Measurements from ENCODE around the gene ZBTB7C.

ZBTB7C gene

DNA sequence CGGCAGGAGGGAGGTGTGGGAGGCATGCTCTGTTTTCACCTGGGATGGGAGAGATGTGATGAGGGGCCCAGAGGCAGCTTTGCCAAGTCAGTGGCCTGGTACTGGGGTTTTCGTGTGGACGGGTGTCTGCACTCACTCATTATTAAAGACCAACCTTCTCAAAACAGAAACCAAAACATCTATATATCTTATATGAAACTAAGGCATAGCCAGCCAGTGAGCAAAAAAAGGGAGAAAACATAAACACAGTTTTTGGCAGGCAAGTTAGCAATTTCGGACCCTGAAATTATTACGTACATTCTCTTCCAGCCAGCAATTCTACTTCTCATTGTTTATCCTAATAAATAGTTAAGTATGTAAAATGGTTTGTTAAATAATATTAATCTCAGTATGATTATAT lies 297.6 kb downstream of the ZBTB7C start:
- DNase-seq (ENCODE audit: low read depth): no peak
- H3K4me3 ChIP-seq (ENCODE audit: low read depth, low read length): no peak overlapping the region
- TF ChIP-seq, protein P1, sequence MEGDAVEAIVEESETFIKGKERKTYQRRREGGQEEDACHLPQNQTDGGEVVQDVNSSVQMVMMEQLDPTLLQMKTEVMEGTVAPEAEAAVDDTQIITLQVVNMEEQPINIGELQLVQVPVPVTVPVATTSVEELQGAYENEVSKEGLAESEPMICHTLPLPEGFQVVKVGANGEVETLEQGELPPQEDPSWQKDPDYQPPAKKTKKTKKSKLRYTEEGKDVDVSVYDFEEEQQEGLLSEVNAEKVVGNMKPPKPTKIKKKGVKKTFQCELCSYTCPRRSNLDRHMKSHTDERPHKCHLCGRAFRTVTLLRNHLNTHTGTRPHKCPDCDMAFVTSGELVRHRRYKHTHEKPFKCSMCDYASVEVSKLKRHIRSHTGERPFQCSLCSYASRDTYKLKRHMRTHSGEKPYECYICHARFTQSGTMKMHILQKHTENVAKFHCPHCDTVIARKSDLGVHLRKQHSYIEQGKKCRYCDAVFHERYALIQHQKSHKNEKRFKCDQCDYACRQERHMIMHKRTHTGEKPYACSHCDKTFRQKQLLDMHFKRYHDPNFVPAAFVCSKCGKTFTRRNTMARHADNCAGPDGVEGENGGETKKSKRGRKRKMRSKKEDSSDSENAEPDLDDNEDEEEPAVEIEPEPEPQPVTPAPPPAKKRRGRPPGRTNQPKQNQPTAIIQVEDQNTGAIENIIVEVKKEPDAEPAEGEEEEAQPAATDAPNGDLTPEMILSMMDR (IDR thresholded peaks at IDR 0.05; ENCODE audit: control insufficient read depth, extremely low read depth, insufficient read depth): no peak

DNA sequence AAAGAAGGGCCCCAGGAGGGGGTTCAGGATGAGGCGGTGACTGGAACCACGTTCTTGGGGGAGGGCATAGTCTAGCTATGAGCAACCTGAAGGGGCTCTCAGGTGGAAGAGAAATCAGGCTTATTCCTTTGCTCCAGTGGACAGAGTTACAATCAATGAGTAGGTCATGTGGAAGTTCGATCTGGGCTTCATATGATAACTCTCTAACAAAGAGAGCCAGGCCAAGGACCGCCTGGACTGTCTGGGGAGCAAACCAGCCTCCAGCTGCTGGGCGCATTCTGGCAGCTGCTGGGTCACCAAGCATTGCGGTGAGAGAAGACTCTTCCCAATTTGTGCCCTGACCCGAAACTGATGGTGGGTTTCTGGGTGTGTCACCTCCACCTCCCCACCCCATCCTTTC lies 298.4 kb downstream of the ZBTB7C start:
- no peak overlapping the region for H3K4me3 ChIP-seq (ENCODE audit: low read depth, low read length)
- TF ChIP-seq, protein P1 (IDR thresholded peaks at IDR 0.05; ENCODE audit: control insufficient read depth, extremely low read depth, insufficient read depth): no peak
- no peak for DNase-seq (ENCODE audit: low read depth)

DNA sequence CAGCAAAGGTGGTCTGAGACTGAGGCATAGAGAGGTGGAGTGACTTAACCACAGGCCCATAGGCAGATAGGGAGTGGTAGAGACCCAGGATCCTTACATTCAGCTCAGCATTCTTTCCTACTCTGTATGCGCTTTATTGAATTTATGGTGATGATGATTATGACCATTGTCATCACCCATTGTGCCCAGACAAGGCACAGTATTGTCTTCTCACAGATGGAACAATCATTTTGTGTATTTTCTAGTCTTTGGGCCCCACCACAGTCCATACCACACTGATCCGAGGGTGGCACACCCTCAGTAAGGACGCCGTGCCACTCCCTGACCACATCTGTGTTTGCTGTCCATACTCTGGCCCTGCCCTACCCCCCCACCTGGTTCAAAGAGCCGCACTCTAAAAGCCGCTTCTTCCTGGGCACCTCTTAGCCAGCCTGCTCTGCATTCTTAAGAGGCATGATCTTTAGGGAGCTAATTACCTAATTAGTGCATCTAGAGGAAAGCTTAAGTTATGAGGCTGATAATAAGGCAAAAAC lies 299.2 kb downstream of the ZBTB7C start:
- no peak overlapping the region for H3K4me3 ChIP-seq (ENCODE audit: low read depth, low read length)
- DNase-seq (ENCODE audit: low read depth): no peak
- TF ChIP-seq, protein P1 (IDR thresholded peaks at IDR 0.05; ENCODE audit: control insufficient read depth, extremely low read depth, insufficient read depth): no peak

DNA sequence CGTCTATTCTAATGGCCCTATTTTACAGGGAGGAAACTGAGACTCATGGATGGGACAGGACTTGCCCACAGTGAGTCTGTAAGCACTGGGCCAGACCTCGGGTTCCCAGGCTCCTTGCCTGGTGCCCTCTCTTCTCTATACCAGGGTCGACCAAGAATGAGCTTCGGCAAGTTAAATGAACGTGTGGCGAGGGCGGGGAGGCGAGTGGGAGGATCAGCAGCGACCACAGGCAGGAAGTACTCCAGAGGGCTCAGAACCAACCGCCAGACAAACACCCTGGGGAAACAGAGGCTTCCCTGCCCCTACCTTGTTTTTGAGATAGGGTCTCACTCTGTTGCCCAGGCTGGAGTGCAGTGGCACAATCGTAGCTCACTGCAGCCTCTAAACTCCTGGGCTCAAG lies 301.0 kb downstream of the ZBTB7C start:
- TF ChIP-seq, protein P1 (IDR thresholded peaks at IDR 0.05; ENCODE audit: control insufficient read depth, extremely low read depth, insufficient read depth): no peak
- no peak overlapping the region for H3K4me3 ChIP-seq (ENCODE audit: low read depth, low read length)
- DNase-seq (ENCODE audit: low read depth): no peak

GRCh38 chr18:48106976-48107781 lies 302.0 kb downstream of the ZBTB7C start:
- H3K4me3 ChIP-seq (ENCODE audit: low read depth, low read length): no peak overlapping the region
- TF ChIP-seq, protein P1 (IDR thresholded peaks at IDR 0.05; ENCODE audit: control insufficient read depth, extremely low read depth, insufficient read depth): no peak
- peak; percentile 18 for DNase-seq (ENCODE audit: low read depth)

- H3K4me3 ChIP-seq (ENCODE audit: low read depth, low read length): no peak overlapping the region
- TF ChIP-seq, protein P1 (IDR thresholded peaks at IDR 0.05; ENCODE audit: control insufficient read depth, extremely low read depth, insufficient read depth): no peak
- DNase-seq (ENCODE audit: low read depth): no peak
Measured at GRCh38 chr18:48106498-48106897, 302.7 kb downstream of the ZBTB7C start.

All from LNCaP clone FGC (cell line).